PC-3 (cell line): Measurements from ENCODE around the gene MAML2.

ENCODE experiments used
- EZH2 ChIP-seq: fragments of 300-600 bp; sonication (generic); IDR thresholded peaks from one replicate; pipeline ENCODE4 v1.6.1; 2017; ENCODE audit warnings: antibody characterized with exemption, mild to moderate bottlenecking, low read length; ENCODE audit not compliant: unreplicated experiment
- TF ChIP-seq, protein P1 (sequence below): fragments of 300-600 bp; sonication (generic); conservative IDR thresholded peaks from 2 replicates; pipeline ENCODE4 v1.5.1; 2017; ENCODE audit warnings: antibody characterized with exemption, low read depth, mild to moderate bottlenecking, low read length

DNA sequence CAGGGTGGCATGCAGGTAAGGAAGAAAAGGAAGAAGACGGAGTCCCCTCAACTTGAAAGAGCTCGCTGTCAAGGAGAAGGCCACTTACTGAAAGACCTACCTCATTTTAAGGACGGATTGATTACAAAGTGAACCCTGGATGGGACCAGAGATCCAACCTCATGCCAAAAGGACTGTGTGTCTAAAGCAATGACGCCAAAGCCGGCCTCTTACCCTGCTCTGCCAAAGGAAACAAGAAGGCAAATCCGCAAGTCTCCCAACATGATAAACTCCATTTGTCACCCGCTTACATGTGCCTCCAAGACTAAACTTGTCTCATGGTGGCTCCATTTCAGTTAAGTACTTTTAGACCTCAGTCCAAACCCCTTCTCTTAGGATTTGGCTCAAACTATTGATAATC is 270.4 kb downstream of the MAML2 start:
- TF ChIP-seq, protein P1, sequence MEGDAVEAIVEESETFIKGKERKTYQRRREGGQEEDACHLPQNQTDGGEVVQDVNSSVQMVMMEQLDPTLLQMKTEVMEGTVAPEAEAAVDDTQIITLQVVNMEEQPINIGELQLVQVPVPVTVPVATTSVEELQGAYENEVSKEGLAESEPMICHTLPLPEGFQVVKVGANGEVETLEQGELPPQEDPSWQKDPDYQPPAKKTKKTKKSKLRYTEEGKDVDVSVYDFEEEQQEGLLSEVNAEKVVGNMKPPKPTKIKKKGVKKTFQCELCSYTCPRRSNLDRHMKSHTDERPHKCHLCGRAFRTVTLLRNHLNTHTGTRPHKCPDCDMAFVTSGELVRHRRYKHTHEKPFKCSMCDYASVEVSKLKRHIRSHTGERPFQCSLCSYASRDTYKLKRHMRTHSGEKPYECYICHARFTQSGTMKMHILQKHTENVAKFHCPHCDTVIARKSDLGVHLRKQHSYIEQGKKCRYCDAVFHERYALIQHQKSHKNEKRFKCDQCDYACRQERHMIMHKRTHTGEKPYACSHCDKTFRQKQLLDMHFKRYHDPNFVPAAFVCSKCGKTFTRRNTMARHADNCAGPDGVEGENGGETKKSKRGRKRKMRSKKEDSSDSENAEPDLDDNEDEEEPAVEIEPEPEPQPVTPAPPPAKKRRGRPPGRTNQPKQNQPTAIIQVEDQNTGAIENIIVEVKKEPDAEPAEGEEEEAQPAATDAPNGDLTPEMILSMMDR, result no peak
- TF ChIP-seq EZH2, result no peak
